Measurements from ENCODE around the gene CELA3B.
"Not testable (repeated sequence)": the region's sequence is repeated elsewhere in the genome, so short reads cannot be mapped to it uniquely, and the experiment has no call there.

DNA sequence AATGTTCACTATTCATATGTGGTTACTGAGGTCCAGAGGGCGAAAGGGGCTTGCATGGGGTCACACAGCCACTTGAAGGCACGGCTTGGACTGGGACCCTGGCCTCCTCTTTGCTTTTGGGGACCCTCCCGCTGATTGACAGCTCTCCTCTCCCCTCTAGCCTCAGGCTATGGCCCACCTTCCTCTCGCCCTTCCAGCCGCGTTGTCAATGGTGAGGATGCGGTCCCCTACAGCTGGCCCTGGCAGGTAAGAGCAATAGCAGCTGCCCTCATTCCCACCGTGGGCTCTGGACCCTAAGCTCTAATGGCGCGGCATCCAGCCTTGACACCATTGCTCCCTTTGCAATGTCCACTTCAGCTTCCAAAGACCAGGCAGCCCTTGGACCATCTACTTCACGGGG, 1.4 kb downstream of the CELA3B start:
- TF ChIP-seq, protein P1, sequence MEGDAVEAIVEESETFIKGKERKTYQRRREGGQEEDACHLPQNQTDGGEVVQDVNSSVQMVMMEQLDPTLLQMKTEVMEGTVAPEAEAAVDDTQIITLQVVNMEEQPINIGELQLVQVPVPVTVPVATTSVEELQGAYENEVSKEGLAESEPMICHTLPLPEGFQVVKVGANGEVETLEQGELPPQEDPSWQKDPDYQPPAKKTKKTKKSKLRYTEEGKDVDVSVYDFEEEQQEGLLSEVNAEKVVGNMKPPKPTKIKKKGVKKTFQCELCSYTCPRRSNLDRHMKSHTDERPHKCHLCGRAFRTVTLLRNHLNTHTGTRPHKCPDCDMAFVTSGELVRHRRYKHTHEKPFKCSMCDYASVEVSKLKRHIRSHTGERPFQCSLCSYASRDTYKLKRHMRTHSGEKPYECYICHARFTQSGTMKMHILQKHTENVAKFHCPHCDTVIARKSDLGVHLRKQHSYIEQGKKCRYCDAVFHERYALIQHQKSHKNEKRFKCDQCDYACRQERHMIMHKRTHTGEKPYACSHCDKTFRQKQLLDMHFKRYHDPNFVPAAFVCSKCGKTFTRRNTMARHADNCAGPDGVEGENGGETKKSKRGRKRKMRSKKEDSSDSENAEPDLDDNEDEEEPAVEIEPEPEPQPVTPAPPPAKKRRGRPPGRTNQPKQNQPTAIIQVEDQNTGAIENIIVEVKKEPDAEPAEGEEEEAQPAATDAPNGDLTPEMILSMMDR (IDR thresholded peaks at IDR 0.05), result not testable (repeated sequence)
- not testable (repeated sequence) for TF ChIP-seq POLR2AphosphoS5 (IDR thresholded peaks at IDR 0.05)

All from prostate gland (tissue), 2 donors.